ENCODE data around the gene RDX. TPM values are rescaled to one million over a fixed set of nuclear protein-coding genes. Genes with fewer than 3 reads are reported as not detected.
"Not testable (repeated sequence)": the region's sequence is repeated elsewhere in the genome, so short reads cannot be mapped to it uniquely, and the experiment has no call there.

Gene RDX
- total RNA-seq, 2 donors from 2014 or later: 17.9 to 20.5 TPM

DNA sequence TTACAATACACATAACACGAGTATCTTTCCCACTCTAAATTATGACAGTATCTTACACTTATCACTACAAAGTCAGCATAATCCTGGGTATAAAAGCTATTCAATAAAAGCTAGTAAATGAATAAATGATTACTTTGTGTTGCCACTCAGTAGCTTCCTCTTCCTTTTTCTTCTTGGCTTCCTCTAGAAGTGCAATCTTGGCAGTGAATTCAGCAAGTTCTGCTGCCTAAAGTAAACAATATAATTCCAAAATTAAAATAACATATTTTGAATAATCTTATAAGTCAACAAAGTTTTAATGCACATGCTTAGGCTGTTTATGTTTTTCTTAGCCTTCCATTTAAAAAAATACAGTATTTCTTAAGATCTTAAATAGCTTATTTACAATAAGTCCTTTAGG, 60.4 kb downstream of the RDX start:
- no peaks in the 10 kb centered on the region for H3K36me3 ChIP-seq
- no peak overlapping the region for H3K4me3 ChIP-seq
- intact Hi-C loops (cut with DNase I): no loop called here
- DNase-seq: no peak
- H3K27ac ChIP-seq: no peak overlapping the region
- H3K9me3 ChIP-seq: no peaks in the 10 kb centered on the region
- H3K27me3 ChIP-seq: no peaks in the 10 kb centered on the region
- H3K9ac ChIP-seq (ENCODE audit: low read depth in 2 of 2, low read length in 2 of 2): no peak overlapping the region
- TF ChIP-seq, protein P1, sequence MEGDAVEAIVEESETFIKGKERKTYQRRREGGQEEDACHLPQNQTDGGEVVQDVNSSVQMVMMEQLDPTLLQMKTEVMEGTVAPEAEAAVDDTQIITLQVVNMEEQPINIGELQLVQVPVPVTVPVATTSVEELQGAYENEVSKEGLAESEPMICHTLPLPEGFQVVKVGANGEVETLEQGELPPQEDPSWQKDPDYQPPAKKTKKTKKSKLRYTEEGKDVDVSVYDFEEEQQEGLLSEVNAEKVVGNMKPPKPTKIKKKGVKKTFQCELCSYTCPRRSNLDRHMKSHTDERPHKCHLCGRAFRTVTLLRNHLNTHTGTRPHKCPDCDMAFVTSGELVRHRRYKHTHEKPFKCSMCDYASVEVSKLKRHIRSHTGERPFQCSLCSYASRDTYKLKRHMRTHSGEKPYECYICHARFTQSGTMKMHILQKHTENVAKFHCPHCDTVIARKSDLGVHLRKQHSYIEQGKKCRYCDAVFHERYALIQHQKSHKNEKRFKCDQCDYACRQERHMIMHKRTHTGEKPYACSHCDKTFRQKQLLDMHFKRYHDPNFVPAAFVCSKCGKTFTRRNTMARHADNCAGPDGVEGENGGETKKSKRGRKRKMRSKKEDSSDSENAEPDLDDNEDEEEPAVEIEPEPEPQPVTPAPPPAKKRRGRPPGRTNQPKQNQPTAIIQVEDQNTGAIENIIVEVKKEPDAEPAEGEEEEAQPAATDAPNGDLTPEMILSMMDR (IDR thresholded peaks at IDR 0.05): no peak
- H3K4me1 ChIP-seq: no peaks in the 10 kb centered on the region

DNA sequence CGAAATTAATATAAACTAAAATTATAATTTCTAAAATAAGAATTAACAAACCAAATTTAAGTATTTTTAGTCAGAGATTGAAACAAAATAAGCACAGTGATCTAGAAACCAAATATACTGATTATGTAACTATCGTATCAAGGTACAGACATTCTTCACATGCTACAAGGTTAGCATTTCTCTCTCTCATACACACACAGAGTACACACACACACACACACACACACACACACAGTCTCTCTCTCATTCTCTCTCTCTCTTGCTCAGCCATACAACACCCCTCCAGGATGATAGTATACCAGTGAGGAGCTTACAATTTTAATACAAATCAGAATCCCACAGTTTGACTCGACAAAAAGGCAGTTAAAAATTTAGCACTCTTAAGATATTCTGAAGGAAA, 66.0 kb downstream of the RDX start:
- intact Hi-C loops (cut with DNase I): no loop called here
- Histone ChIP-seq H3K36me3 (no peaks in the 10 kb centered on the region), H3K9me3 (no peaks in the 10 kb centered on the region), H3K27me3 (no peaks in the 10 kb centered on the region), H3K4me3 (no peak overlapping the region), H3K27ac (no peak overlapping the region), H3K4me1 (no peaks in the 10 kb centered on the region), H3K9ac (ENCODE audit: low read depth in 2 of 2, low read length in 2 of 2) (no peak overlapping the region)
- TF ChIP-seq, protein P1 (IDR thresholded peaks at IDR 0.05): no peak
- no peak for DNase-seq

DNA sequence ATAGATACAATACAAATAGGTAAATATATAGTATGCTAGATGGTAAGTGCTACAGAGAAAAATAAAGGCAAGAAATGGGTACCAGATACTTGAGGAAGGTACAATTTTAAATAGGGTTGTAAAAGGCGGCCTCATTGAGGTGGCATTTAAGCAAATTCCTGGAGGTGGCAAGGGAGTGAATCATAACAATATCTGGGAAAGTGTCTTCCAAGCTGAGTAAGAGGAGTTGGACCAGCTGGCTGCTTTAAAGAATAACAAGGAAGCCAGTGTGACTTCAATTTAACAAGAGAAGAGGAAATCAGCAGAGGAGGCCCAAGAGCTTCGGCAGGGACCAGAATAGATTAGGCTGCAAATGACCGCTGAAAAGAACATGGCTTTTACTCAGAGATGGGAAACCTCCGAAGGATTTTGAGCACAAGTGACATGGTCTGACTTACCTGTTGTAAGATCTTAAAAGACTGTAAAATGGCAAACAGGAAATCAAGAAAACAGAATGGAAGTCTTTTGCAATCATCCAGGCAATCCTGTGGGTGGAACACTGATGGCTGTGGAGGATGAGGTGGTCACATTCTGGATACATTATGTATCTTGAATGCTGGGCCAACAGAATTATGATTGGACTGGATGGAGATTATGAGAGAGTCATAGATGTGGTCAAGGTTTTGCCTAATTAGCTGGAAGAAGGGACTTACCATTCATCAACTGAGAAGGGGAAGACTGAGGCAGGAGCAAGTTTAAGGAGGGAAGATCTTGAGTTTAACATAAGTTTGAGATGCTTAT, 77.2 kb downstream of the RDX start:
- intact Hi-C loops (cut with DNase I): no loop called here
- no peaks in the 10 kb centered on the region for H3K4me1 ChIP-seq
- no peak overlapping the region for H3K4me3 ChIP-seq
- DNase-seq: no peak
- H3K27me3 ChIP-seq: no peaks in the 10 kb centered on the region
- H3K36me3 ChIP-seq: no peaks in the 10 kb centered on the region
- H3K27ac ChIP-seq: no peak overlapping the region
- TF ChIP-seq, protein P1 (IDR thresholded peaks at IDR 0.05): no peak
- H3K9me3 ChIP-seq: no peaks in the 10 kb centered on the region
- H3K9ac ChIP-seq (ENCODE audit: low read depth in 2 of 2, low read length in 2 of 2): no peak overlapping the region

DNA sequence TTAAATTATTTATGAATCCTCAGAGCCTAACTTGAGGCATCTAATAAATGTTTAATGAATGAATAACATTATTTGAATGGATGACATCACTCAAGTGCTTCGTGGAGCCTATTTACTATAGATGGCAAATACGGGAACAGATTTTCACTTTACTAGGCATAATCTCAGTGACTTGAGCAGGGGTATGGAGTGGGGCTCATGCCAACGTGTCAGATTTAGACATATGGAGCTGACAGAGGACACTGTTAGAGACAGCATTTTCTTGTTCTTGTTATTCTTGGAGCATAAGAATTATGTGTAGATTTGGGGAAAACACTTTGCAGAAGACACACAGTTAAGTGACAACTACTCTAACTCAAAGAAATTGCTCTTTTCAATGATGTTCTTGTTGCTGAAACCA, 78.5 kb downstream of the RDX start:
- Histone ChIP-seq H3K27ac (no peak overlapping the region), H3K9ac (ENCODE audit: low read depth in 2 of 2, low read length in 2 of 2) (no peak overlapping the region), H3K9me3 (no peaks in the 10 kb centered on the region), H3K4me3 (no peak overlapping the region), H3K27me3 (no peaks in the 10 kb centered on the region), H3K4me1 (no peaks in the 10 kb centered on the region), H3K36me3 (no peaks in the 10 kb centered on the region)
- no peak for DNase-seq
- TF ChIP-seq, protein P1 (IDR thresholded peaks at IDR 0.05): no peak
- intact Hi-C loops (cut with DNase I): no loop called here

DNA sequence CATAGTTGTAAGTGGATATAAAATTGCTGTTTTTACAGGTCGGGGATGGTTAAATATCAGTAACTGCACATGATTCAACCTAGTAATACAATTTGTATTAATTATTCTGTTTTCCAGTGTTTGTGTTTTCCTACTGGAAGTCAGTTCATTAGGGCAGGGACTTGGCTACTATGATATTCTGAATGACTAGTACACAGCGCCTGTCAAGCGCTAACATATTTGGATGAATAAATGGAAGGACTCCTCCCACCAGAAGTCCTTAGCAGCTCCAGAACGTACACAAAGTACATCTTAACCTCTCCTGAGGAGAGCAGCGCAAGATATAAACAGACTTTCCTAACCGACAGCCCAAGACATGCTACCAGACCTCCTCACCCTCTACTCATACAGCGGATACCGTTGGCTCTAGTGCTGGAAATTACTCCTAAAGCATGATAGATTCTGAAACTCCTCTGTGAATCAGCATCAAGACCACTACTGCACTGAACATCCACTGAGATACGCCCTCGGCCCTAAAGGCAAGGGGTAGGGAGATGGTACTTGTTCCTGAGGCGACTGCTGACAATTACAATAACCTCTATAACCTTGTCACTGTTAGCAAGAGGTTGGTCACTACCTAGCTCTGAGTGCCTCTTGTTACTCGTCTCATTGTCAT, 79.1 kb downstream of the RDX start:
- Histone ChIP-seq H3K9ac (ENCODE audit: low read depth in 2 of 2, low read length in 2 of 2) (no peak overlapping the region), H3K9me3 (no peaks in the 10 kb centered on the region), H3K36me3 (no peaks in the 10 kb centered on the region), H3K27ac (no peak overlapping the region), H3K27me3 (no peaks in the 10 kb centered on the region), H3K4me3 (no peak overlapping the region), H3K4me1 (no peaks in the 10 kb centered on the region)
- TF ChIP-seq, protein P1 (IDR thresholded peaks at IDR 0.05): no peak
- no peak for DNase-seq
- intact Hi-C loops (cut with DNase I): no loop called here

DNA sequence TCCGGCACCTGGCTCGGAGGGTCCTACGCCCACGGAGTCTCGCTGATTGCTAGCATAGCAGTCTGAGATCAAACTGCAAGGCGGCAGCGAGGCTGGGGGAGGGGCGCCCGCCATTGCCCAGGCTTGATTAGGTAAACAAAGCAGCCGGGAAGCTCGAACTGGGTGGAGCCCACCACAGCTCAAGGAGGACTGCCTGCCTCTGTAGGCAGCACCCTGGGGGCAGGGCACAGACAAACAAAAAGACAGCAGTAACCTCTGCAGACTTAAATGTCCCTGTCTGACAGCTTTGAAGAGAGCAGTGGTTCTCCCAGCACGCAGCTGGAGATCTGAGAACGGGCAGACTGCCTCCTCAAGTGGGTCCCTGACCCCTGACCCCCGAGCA, 87.1 kb downstream of the RDX start:
- intact Hi-C loops (cut with DNase I): not testable (repeated sequence)
- peak overlapping the region; percentile 9 for H3K4me3 ChIP-seq

DNA sequence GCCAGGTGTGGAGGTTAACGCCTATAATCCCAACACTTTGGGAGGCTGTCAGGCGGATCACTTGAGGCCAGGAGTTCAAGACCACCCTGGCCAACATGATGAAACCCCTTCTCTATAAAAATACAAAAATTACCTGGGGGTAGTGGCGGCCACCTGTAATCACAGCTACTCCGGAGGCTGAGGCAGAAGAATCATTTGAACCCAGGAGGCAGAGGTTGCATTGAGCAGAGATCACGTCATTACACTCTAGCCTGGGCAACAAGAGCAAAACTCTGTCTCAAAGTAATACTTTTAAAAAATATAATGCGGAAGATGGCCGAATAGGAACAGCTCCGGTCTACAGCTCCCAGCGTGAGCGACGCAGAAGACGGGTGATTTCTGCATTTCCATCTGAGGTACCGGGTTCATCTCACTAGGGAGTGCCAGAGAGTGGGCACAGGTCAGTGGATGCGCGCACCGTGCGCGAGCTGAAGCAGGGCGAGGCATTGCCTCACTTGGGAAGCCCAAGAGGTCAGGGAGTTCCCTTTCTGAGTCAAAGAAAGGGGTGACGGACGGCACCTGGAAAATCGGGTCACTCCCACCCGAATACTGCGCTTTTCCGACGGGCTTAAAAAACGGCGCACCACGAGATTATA, 87.6 kb downstream of the RDX start:
- H3K9ac ChIP-seq (ENCODE audit: low read depth in 2 of 2, low read length in 2 of 2); intact Hi-C loops (cut with DNase I); H3K27me3 ChIP-seq; H3K9me3 ChIP-seq; H3K27ac ChIP-seq; DNase-seq; H3K4me1 ChIP-seq; H3K36me3 ChIP-seq: not testable (repeated sequence)
- peak overlapping the region; percentile 9 for H3K4me3 ChIP-seq

More for the DNA sequence above, 87.1 kb downstream of the RDX start:
- not testable (repeated sequence) for H3K9ac ChIP-seq (ENCODE audit: low read depth in 2 of 2, low read length in 2 of 2); H3K4me1 ChIP-seq; DNase-seq; H3K9me3 ChIP-seq; H3K36me3 ChIP-seq; H3K27me3 ChIP-seq; H3K27ac ChIP-seq
